Brain microvascular endothelial cell (primary cell): ENCODE results near the gene FAM83D.

Source experiments
- DNase-seq: peaks from one replicate; pipeline ENCODE4 v3.0.0-alpha.2; 2020
- H3K27ac ChIP-seq: fragments of 250-450 bp; sonication (Bioruptor Pico); 2 replicates; pipeline ENCODE4 v1.5.1; 2020; ENCODE audit warnings: mild to moderate bottlenecking, moderate library complexity
- H3K27me3 ChIP-seq: fragments of 250-450 bp; sonication (Bioruptor Pico); replicated peaks from 2 replicates; pipeline ENCODE4 v1.5.1; 2020; ENCODE audit warnings: mild to moderate bottlenecking
- H3K36me3 ChIP-seq: fragments of 250-450 bp; sonication (Bioruptor Pico); replicated peaks from 2 replicates; pipeline ENCODE4 v1.5.1; 2020; ENCODE audit warnings: mild to moderate bottlenecking
- H3K4me3 ChIP-seq: 2 replicates; pipeline ENCODE4 v1.5.1; 2011; ENCODE audit warnings: low read depth, mild to moderate bottlenecking, control low read depth, low read length, moderate library complexity
- in situ Hi-C: cut with HindIII; loops from 2 replicates; pipeline ENCODE4 v1.10.0; 2017; ENCODE audit warnings: low sequenced_read_pairs, low pct_ligation_motif_present
- TF ChIP-seq, protein P1 (sequence below): IDR thresholded peaks from 2 replicates; pipeline ENCODE4 v1.5.1; 2011; ENCODE audit warnings: low read depth, mild to moderate bottlenecking, moderate library complexity, low read length, control low read depth, inconsistent platforms; ENCODE audit errors: missing control alignments

The FAM83D gene

DNA sequence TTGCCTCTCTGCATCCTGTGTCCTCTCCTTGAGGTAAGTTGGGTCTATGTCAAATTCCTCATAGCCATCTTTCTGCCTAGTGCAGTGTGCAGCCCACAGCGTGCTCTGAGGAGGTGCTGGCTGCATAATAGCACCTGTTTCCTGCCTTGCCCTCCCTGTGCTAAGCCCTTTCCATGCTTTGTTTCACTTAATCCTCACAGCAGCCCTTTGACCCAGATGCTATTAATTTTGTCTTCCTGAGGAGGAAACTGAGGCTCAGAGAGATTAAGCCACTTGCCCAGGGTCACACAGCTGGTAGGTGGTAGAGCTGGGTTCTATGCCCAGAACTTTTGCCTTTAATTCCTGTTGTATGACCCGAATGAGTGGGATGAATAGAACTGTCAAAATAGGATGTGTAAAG lies 13.5 kb downstream of the FAM83D start:
- TF ChIP-seq, protein P1, sequence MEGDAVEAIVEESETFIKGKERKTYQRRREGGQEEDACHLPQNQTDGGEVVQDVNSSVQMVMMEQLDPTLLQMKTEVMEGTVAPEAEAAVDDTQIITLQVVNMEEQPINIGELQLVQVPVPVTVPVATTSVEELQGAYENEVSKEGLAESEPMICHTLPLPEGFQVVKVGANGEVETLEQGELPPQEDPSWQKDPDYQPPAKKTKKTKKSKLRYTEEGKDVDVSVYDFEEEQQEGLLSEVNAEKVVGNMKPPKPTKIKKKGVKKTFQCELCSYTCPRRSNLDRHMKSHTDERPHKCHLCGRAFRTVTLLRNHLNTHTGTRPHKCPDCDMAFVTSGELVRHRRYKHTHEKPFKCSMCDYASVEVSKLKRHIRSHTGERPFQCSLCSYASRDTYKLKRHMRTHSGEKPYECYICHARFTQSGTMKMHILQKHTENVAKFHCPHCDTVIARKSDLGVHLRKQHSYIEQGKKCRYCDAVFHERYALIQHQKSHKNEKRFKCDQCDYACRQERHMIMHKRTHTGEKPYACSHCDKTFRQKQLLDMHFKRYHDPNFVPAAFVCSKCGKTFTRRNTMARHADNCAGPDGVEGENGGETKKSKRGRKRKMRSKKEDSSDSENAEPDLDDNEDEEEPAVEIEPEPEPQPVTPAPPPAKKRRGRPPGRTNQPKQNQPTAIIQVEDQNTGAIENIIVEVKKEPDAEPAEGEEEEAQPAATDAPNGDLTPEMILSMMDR = no peak
- Histone ChIP-seq H3K4me3 (no peak overlapping the region), H3K27me3 (no peaks in the 10 kb centered on the region), H3K36me3 (no peaks in the 10 kb centered on the region), H3K27ac (no peak overlapping the region)
- DNase-seq = no peak
- in situ Hi-C loops = no loop called here

DNA sequence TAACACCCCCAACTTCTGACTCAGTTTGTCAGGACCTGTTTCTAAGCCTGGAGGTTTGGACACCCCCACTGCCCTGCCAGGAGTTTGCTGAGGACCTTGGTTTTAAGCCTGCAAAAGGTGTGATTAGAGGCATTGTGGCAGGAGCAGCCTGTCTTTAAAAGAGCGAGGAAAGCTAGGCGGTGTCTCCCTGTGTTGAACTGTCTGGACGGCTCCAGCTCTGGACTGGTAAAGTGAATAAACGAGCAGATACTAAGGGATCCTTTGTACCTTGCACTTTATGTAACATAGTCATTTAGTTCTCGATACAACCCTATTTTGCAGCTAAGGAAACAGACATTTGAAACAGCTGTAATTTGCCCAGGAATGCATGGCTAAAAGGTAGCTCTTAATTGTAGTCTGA lies 14.4 kb downstream of the FAM83D start:
- in situ Hi-C loops = no loop called here
- Histone ChIP-seq H3K27ac (no peak overlapping the region), H3K36me3 (no peaks in the 10 kb centered on the region), H3K27me3 (no peaks in the 10 kb centered on the region), H3K4me3 (no peak overlapping the region)
- TF ChIP-seq, protein P1 = no peak
- no peak for DNase-seq

- TF ChIP-seq, protein P1 = peak; percentile 28
- in situ Hi-C loops = no loop called here
- Histone ChIP-seq H3K4me3 (no peak overlapping the region), H3K27ac (no peak overlapping the region), H3K36me3 (no peaks in the 10 kb centered on the region), H3K27me3 (no peaks in the 10 kb centered on the region)
- DNase-seq = no peak
These were observed 15.6 kb downstream of the FAM83D start for GRCh38 chr20:38941726-38942389.

GRCh38 chr20:38945012-38945411 lies 18.8 kb downstream of the FAM83D start:
- no peak for DNase-seq
- Histone ChIP-seq H3K36me3 (no peaks in the 10 kb centered on the region), H3K27me3 (no peaks in the 10 kb centered on the region), H3K4me3 (no peak overlapping the region), H3K27ac (no peak overlapping the region)
- TF ChIP-seq, protein P1 = no peak
- in situ Hi-C loops = no loop called here

DNA sequence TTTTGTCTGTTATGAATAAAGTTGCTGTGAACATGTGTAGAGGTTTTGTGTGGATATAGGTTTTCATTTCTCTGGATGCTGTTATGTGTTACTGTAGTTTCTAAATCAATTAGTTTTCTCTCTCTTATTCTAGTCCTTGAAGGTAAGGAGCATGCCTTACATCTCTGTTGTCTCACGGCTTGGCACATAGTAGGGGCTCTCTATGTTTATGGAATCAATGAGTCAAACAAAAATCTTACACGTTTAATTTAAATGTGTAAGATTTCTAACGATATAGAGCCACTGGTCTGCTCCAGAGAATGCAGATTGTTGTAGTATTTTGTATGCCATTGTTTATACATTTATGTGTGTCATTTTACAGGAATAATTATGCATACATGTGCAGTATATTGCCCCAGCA lies 20.6 kb downstream of the FAM83D start:
- TF ChIP-seq, protein P1 = no peak
- H3K27me3 ChIP-seq = no peaks in the 10 kb centered on the region
- no peak overlapping the region for H3K27ac ChIP-seq
- H3K36me3 ChIP-seq = no peaks in the 10 kb centered on the region
- no peak for DNase-seq
- in situ Hi-C loops = no loop called here
- H3K4me3 ChIP-seq = no peak overlapping the region

DNA sequence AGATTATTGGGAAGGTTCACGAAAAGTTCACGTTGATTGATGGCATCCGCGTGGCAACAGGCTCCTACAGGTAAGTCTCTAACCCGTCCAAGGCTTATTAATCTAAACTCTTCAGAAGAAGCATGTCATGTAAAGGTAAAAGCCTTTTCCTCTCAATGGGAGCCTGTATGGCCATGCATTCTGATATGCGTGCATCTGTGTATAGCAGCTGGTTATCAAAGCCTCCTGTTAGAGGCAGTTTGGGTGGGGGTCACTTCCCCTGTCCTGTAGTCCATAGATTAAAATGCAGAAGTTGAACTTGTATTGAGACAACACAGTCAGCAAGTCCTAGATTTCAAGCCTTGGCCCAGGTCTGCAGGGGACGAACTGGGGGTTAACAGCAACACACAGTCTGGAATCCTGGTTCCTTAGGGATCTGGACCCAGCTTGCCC lies 21.7 kb downstream of the FAM83D start:
- no peak for DNase-seq
- H3K4me3 ChIP-seq = no peak overlapping the region
- H3K27me3 ChIP-seq = no peaks in the 10 kb centered on the region
- no peak overlapping the region for H3K27ac ChIP-seq
- in situ Hi-C loops = no loop called here
- TF ChIP-seq, protein P1 = no peak
- no peaks in the 10 kb centered on the region for H3K36me3 ChIP-seq
